ENCODE data around the gene COBL.

GRCh38 chr7:51244885-51245284 lies 71.7 kb downstream of the COBL start:
- TF ChIP-seq CTCF (IDR thresholded peaks at IDR 0.05): no peak
- TF ChIP-seq POLR2A (IDR thresholded peaks at IDR 0.05): no peak
